Activated naive CD8-positive, alpha-beta T cell (primary cell): Measurements from ENCODE around the gene FBXW11.
"Not testable (repeated sequence)": the region's sequence is repeated elsewhere in the genome, so short reads cannot be mapped to it uniquely, and the experiment has no call there.

ENCODE experiments used
- H3K27ac Mint-ChIP-seq: one replicate; pipeline ENCODE4 v1.8.0; 2021; ENCODE audit warnings: mixed read lengths
- H3K27me3 Mint-ChIP-seq: one replicate; pipeline ENCODE4 v1.8.0; 2021; ENCODE audit warnings: mixed read lengths
- H3K36me3 Mint-ChIP-seq: one replicate; pipeline ENCODE4 v1.8.0; 2021; ENCODE audit warnings: mixed read lengths
- H3K4me1 Mint-ChIP-seq: one replicate; pipeline ENCODE4 v1.8.0; 2021; ENCODE audit warnings: low read depth, mixed read lengths
- H3K4me3 Mint-ChIP-seq: one replicate; pipeline ENCODE4 v1.8.0; 2021; ENCODE audit warnings: mild to moderate bottlenecking, mixed read lengths
- H3K9me3 Mint-ChIP-seq: one replicate; pipeline ENCODE4 v1.8.0; 2021; ENCODE audit warnings: low read depth, mixed read lengths

The FBXW11 gene

DNA sequence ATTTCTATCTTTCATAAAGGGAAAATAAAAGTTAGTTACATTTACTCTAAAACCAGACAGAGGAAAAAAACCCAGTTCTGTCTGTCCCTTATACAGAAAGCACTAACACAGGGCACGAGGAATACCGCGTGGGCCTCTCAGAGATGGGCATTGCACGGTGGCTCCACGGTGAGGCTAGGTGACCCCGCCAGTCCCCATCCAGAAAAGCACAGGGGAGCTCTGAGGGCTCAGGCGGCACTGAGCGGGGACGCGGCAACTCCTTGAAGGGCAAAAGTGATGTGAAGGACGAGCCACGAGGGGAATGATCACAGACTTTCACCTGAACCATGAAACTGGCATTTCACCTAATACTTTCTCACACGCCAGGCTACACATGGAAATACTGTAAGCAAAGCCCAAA is 35.7 kb upstream of the FBXW11 start:
- no peaks in the 10 kb centered on the region for H3K9me3 Mint-ChIP-seq
- H3K27ac Mint-ChIP-seq = peak overlapping the region; percentile 61
- no peak overlapping the region for H3K4me3 Mint-ChIP-seq
- no peaks in the 10 kb centered on the region for H3K36me3 Mint-ChIP-seq
- H3K27me3 Mint-ChIP-seq = no peaks in the 10 kb centered on the region
- peaks cover 13% of the 10 kb centered on the region for H3K4me1 Mint-ChIP-seq

DNA sequence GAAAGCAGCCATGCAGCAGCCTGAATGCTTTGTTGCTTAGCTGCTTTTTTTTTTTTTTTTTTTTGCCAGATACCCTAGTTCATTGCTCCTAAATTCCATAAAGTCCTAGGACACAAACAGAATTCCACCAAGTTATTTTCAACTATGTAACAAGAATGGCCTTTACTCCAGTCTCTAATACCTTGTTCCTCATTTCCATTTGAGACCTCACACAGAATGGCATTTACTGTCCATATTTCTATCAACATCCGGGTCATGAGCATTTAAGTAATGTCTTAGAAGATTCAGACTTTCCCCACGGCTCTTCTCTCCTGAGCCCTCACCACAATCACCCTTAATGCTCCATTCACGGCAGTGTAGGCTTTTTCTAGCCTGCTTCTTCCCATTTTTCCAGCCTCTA is 31.7 kb upstream of the FBXW11 start:
- H3K27ac Mint-ChIP-seq = peak overlapping the region; percentile 38

DNA sequence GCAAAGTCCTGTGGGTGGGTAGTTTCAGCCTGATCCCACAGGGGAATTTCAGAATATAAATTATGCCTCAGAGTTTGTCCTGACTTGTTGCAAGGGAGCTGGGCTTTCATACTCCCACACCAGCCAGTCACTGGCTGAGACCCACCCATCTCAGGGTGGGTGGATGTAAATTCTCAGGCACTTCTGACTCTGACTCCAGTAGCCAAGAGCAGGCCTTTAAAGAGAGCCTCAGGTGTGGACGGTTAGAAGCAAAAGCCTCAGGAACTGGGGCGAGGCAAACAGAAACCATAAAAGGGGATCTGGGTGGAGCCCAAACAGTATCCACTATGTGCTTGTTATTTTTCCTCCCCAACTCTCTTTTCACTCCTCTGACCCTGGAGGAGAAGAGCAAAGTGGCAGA is 28.6 kb upstream of the FBXW11 start:
- H3K4me3 Mint-ChIP-seq = no peak overlapping the region
- H3K27ac Mint-ChIP-seq = no peak overlapping the region
- H3K36me3 Mint-ChIP-seq = peaks cover 16% of the 10 kb centered on the region
- no peaks in the 10 kb centered on the region for H3K27me3 Mint-ChIP-seq
- H3K9me3 Mint-ChIP-seq = no peaks in the 10 kb centered on the region
- peaks cover 15% of the 10 kb centered on the region for H3K4me1 Mint-ChIP-seq

More for the DNA sequence above, 31.7 kb upstream of the FBXW11 start:
- no peak overlapping the region for H3K4me3 Mint-ChIP-seq
- H3K9me3 Mint-ChIP-seq = no peaks in the 10 kb centered on the region
- H3K36me3 Mint-ChIP-seq = no peaks in the 10 kb centered on the region
- H3K27me3 Mint-ChIP-seq = no peaks in the 10 kb centered on the region
- H3K4me1 Mint-ChIP-seq = peaks cover 18% of the 10 kb centered on the region

DNA sequence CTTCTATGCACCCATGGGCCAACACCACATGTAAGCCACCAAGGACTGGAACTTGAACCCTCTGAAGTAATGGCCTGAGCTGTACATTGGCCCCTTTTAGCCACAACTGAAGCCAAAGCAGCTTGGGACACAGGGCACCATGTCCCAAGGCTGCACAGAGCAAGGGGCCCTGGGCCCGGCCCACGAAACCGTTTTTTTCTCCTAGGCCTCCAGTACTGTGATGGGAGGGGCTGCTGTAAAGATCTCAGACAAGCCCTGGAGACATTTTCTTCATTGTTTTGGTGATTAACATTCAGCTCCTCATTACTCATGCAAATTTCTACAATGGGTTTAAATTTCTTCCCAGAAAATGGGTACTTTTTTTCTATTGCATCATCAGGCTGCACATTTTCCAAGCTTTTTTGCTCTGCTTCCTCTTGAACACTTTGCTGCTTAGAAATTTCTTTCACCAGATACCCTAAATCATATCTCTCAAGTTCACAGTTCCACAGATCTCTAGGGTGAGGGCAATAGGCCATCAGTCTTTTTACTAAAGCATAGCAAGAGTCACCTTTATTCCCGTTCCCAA is 25.5 kb upstream of the FBXW11 start:
- Mint-ChIP-seq H3K27ac (no peak overlapping the region), H3K9me3 (no peaks in the 10 kb centered on the region), H3K4me3 (no peak overlapping the region), H3K36me3 (peaks cover 22% of the 10 kb centered on the region), H3K4me1 (peaks cover 10% of the 10 kb centered on the region), H3K27me3 (no peaks in the 10 kb centered on the region)

- Mint-ChIP-seq H3K36me3 (peaks cover 22% of the 10 kb centered on the region), H3K9me3 (no peaks in the 10 kb centered on the region), H3K27me3 (no peaks in the 10 kb centered on the region), H3K4me3 (no peak overlapping the region), H3K4me1 (peaks cover 6% of the 10 kb centered on the region), H3K27ac (no peak overlapping the region)
Measured at GRCh38 chr5:172029876-172030275, 23.4 kb upstream of the FBXW11 start.

- no peak overlapping the region for H3K4me3 Mint-ChIP-seq
- peaks cover 24% of the 10 kb centered on the region for H3K36me3 Mint-ChIP-seq
- H3K4me1 Mint-ChIP-seq = no peaks in the 10 kb centered on the region
- H3K27me3 Mint-ChIP-seq = no peaks in the 10 kb centered on the region
- no peak overlapping the region for H3K27ac Mint-ChIP-seq
- no peaks in the 10 kb centered on the region for H3K9me3 Mint-ChIP-seq
Measured at GRCh38 chr5:172028167-172028566, 21.7 kb upstream of the FBXW11 start.

DNA sequence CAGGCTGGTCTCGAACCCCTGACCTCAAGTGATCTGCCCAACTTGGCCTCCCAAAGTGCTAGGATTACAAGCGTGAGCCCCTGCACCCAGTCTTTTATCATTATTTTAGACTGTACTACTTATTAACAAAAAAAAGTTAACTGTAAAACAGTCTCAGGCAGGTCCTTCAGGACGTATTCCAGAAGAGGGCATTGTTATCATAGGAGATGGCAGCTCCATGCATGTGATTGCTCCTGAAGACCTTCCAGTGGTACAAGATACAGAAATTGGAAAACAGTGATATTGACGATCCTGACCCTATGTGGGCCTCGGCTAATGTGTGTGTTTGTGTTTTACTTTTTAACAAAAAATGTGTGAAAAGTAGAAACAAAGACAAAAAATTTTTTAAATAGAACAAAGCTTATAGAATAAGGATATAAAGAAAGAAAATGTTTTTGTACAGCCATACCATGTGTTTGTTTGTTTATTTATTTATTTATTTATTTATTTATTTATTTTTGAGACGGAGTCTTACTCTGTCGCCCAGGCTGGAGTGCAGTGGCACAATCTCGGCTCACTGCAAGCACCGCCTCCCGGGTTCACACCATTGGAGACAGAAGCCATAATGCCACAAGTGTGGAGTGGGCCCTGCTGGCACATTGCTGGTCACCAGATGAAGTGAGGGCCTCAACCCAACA is 13.8 kb upstream of the FBXW11 start:
- H3K4me3 Mint-ChIP-seq, H3K9me3 Mint-ChIP-seq, H3K27ac Mint-ChIP-seq, H3K36me3 Mint-ChIP-seq, H3K27me3 Mint-ChIP-seq, H3K4me1 Mint-ChIP-seq: not testable (repeated sequence)

- Mint-ChIP-seq H3K27me3 (no peaks in the 10 kb centered on the region), H3K36me3 (peaks cover 2% of the 10 kb centered on the region), H3K9me3 (no peaks in the 10 kb centered on the region), H3K4me1 (no peaks in the 10 kb centered on the region), H3K4me3 (no peak overlapping the region), H3K27ac (no peak overlapping the region)
Measured at GRCh38 chr5:172015346-172015745, 8.9 kb upstream of the FBXW11 start.

DNA sequence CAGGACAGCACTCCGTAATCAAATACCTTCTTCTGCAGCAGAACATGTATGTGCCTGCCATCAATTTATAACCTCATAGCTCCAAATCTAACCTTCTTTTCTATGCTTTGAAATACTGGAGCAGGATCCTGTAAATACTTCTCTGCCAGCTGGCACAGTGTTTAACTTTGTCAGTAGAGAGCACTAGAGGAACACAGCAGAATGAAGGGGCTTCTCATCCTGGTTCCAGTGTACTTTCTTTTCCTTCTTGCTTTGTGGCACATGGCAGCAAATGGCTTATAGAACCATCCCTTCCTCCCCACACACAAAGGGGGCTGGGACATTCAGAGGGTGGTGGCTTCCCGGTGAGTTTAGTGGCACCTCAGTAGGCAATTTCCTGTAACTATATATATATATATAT is 3.8 kb upstream of the FBXW11 start:
- Mint-ChIP-seq H3K27ac (no peak overlapping the region), H3K9me3 (no peaks in the 10 kb centered on the region), H3K27me3 (no peaks in the 10 kb centered on the region), H3K36me3 (peaks cover 3% of the 10 kb centered on the region), H3K4me3 (no peak overlapping the region), H3K4me1 (peaks cover 25% of the 10 kb centered on the region)

- no peak overlapping the region for H3K4me3 Mint-ChIP-seq
- H3K4me1 Mint-ChIP-seq = peaks cover 31% of the 10 kb centered on the region
- H3K36me3 Mint-ChIP-seq = peaks cover 3% of the 10 kb centered on the region
- H3K27me3 Mint-ChIP-seq = no peaks in the 10 kb centered on the region
- no peak overlapping the region for H3K27ac Mint-ChIP-seq
- no peaks in the 10 kb centered on the region for H3K9me3 Mint-ChIP-seq
Measured at GRCh38 chr5:172009536-172010270, 3.3 kb upstream of the FBXW11 start.

GRCh38 chr5:172008689-172009141 is 2.3 kb upstream of the FBXW11 start:
- Mint-ChIP-seq H3K4me1 (peaks cover 37% of the 10 kb centered on the region), H3K36me3 (peaks cover 3% of the 10 kb centered on the region), H3K9me3 (no peaks in the 10 kb centered on the region), H3K27me3 (no peaks in the 10 kb centered on the region), H3K4me3 (no peak overlapping the region), H3K27ac (peak overlapping the region; percentile 100)

GRCh38 chr5:172008111-172008455 is 1.6 kb upstream of the FBXW11 start:
- Mint-ChIP-seq H3K27ac (peak overlapping the region; percentile 100), H3K4me1 (peaks cover 43% of the 10 kb centered on the region), H3K36me3 (peaks cover 3% of the 10 kb centered on the region), H3K9me3 (no peaks in the 10 kb centered on the region), H3K4me3 (peak overlapping the region; percentile 100), H3K27me3 (no peaks in the 10 kb centered on the region)

GRCh38 chr5:172007175-172008110 is 1.0 kb upstream of the FBXW11 start:
- Mint-ChIP-seq H3K27ac (peak overlapping the region; percentile 100), H3K27me3 (no peaks in the 10 kb centered on the region), H3K36me3 (peaks cover 3% of the 10 kb centered on the region), H3K4me1 (peaks cover 50% of the 10 kb centered on the region), H3K4me3 (peak overlapping the region; percentile 100), H3K9me3 (no peaks in the 10 kb centered on the region)

- Mint-ChIP-seq H3K27me3 (no peaks in the 10 kb centered on the region), H3K27ac (peak overlapping the region; percentile 95), H3K9me3 (no peaks in the 10 kb centered on the region), H3K4me3 (peak overlapping the region; percentile 93), H3K4me1 (peaks cover 66% of the 10 kb centered on the region), H3K36me3 (peaks cover 3% of the 10 kb centered on the region)
Measured at GRCh38 chr5:172005708-172006320, 624 bp downstream of the FBXW11 start.
